Common myeloid progenitor, CD34-positive (primary cell): ENCODE results near the gene PKN2.
"Not testable (repeated sequence)": the region's sequence is repeated elsewhere in the genome, so short reads cannot be mapped to it uniquely, and the experiment has no call there.

Experiments
- CTCF ChIA-PET: fragments of 350-600 bp; sonication (Branson Sonifier 250); formaldehyde crosslinking; loops from one replicate; lab custom pipeline; 2021; ENCODE audit warnings: antibody characterized with exemption; lab: Charles Lee
- POLR2A ChIA-PET: fragments of 350-600 bp; sonication (Branson Sonifier 250); formaldehyde crosslinking; loops from one replicate; lab custom pipeline; 2021; ENCODE audit warnings: antibody characterized with exemption; lab: Charles Lee
- DNase-seq, 3 donors: peaks; one replicate each; pipeline versions ENCODE4 v3.0.0 to v3.0.0-alpha.2; 2013
- H3K27ac ChIP-seq, 2 experiments: 1 replicate in 1 of 2; 2 replicates in 1 of 2; pipeline ENCODE4 v1.7.0; 2013; ENCODE audit warnings: inconsistent platforms in 2 of 2, low read length in 2 of 2, mild to moderate bottlenecking in 2 of 2, low read depth in 1 of 2, moderate library complexity in 1 of 2; ENCODE audit not compliant: severe bottlenecking in 2 of 2, insufficient read depth in 1 of 2, poor library complexity in 1 of 2
- H3K27me3 ChIP-seq, 5 experiments: replicated peaks in 2 of 5; 1 replicate in 3 of 5; 2 replicates in 2 of 5; pipeline versions ENCODE4 v1.6.1 to v1.7.0; 2013; ENCODE audit warnings: low read length in 4 of 5, mild to moderate bottlenecking in 2 of 5, moderate library complexity in 2 of 5, inconsistent platforms in 1 of 5; ENCODE audit not compliant: insufficient read depth in 5 of 5, control insufficient read depth in 4 of 5
- H3K36me3 ChIP-seq, 4 experiments: 1 replicate in 2 of 4; 2 replicates in 2 of 4; pipeline versions ENCODE4 v1.6.1 to v1.7.0; 2013; ENCODE audit warnings: low read length in 3 of 4, control low read depth in 1 of 4, mild to moderate bottlenecking in 1 of 4; ENCODE audit not compliant: control insufficient read depth in 4 of 4, insufficient read depth in 4 of 4
- H3K4me1 ChIP-seq, 4 experiments: 1 replicate in 3 of 4; 2 replicates in 1 of 4; pipeline versions ENCODE4 v1.6.1 to v1.7.1; 2013; ENCODE audit warnings: low read length in 3 of 4, mild to moderate bottlenecking in 3 of 4, control low read depth in 1 of 4, inconsistent platforms in 1 of 4, moderate library complexity in 1 of 4; ENCODE audit not compliant: control insufficient read depth in 4 of 4, insufficient read depth in 4 of 4; ENCODE audit errors: control extremely low read depth in 1 of 4
- H3K4me3 ChIP-seq, 7 experiments: 1 replicate in 4 of 7; 2 replicates in 3 of 7; pipeline versions ENCODE4 v1.5.1 to v1.7.0; 2013; ENCODE audit warnings: mild to moderate bottlenecking in 7 of 7, low read length in 6 of 7, moderate library complexity in 6 of 7, inconsistent platforms in 2 of 7, low read depth in 2 of 7, control low read depth in 1 of 7; ENCODE audit not compliant: insufficient read depth in 4 of 7, control insufficient read depth in 1 of 7; ENCODE audit errors: extremely low read depth in 1 of 7
- H3K9me3 ChIP-seq, 5 experiments: 1 replicate in 4 of 5; 2 replicates in 1 of 5; pipeline versions ENCODE4 v1.6.1 to v1.7.1; 2013; ENCODE audit warnings: low read length in 4 of 5, mild to moderate bottlenecking in 2 of 5, inconsistent platforms in 1 of 5, low read depth in 1 of 5, moderate library complexity in 1 of 5; ENCODE audit not compliant: control insufficient read depth in 4 of 5, insufficient read depth in 2 of 5; ENCODE audit errors: control extremely low read depth in 1 of 5
- WGBS: methylation state at CpG from one replicate; pipeline ENCODE4 v1.1.5; 2013; ENCODE audit not compliant: insufficient coverage; 5-methylcytosine and 5-hydroxymethylcytosine counted together

PKN2 gene

GRCh38 chr1:88878731-88879130, 194.7 kb downstream of the PKN2 start:
- no peak overlapping the region for H3K4me3 ChIP-seq
- H3K4me1 ChIP-seq: peaks cover 0 to 10% (median 8%) of the 10 kb centered on the region in 4 experiments
- no peaks in the 10 kb centered on the region for H3K27me3 ChIP-seq
- ChIA-PET POLR2A (interaction anchor here (0.9 kb wide), 1 partner anchor 12 kb away, joined by 4 read pairs; no protein-coding TSS in a partner anchor), CTCF (interaction anchor here (0.6 to 6.4 kb wide), 5 partner anchors 10 to 320 kb away, joined by 3 to 59 read pairs (median 4); partner anchors contain the start of gene GTF2B)
- H3K36me3 ChIP-seq: peaks cover 6 to 41% (median 22%) of the 10 kb centered on the region in 4 experiments
- H3K9me3 ChIP-seq: no peaks in the 10 kb centered on the region
- DNase-seq: no peak
- WGBS: no CpG with 5 or more reads among the region's 4 CpGs
- H3K27ac ChIP-seq: no peak overlapping the region

GRCh38 chr1:88880717-88881116, 196.6 kb downstream of the PKN2 start:
- H3K9me3 ChIP-seq, H3K4me3 ChIP-seq, H3K27me3 ChIP-seq, DNase-seq, H3K27ac ChIP-seq, H3K4me1 ChIP-seq: not testable (repeated sequence)
- ChIA-PET POLR2A (interaction anchor here (1.0 to 1.5 kb wide), 2 partner anchors 11 kb away, joined by 3 read pairs; partner anchors contain the start of gene GTF2B), CTCF (interaction anchor here (0.8 to 6.4 kb wide), 2 partner anchors 8 to 530 kb away, joined by 3 to 59 read pairs; partner anchors contain the start of gene GTF2B)
- H3K36me3 ChIP-seq: peaks cover 11 to 49% (median 33%) of the 10 kb centered on the region in 4 experiments
- 100% methylated on average over 2 of the region's 8 CpGs for WGBS

- ChIA-PET POLR2A (interaction anchor here (1.3 kb wide), 1 partner anchor 8 kb away, joined by 4 read pairs; the partner anchor contains the start of gene GTF2B), CTCF (interaction anchor here (1.0 kb wide), 1 partner anchor 9 kb away, joined by 3 read pairs; no protein-coding TSS in a partner anchor)
- WGBS: 94% methylated on average over 3 of the region's 3 CpGs
- Histone ChIP-seq H3K9me3 (no peaks in the 10 kb centered on the region), H3K4me1 (no peaks in the 10 kb centered on the region), H3K27ac (no peak overlapping the region), H3K4me3 (no peak overlapping the region), H3K36me3 (peaks cover 14 to 55% (median 37%) of the 10 kb centered on the region in 4 experiments), H3K27me3 (no peaks in the 10 kb centered on the region)
- DNase-seq: no peak
Measured at GRCh38 chr1:88883156-88883555, 199.1 kb downstream of the PKN2 start.
